HEK293 (cell line): ENCODE data around the gene FRMD4A.

Experiments
- CTCF ChIP-seq: fragments of 450-650 bp; formaldehyde crosslinking; IDR thresholded peaks from 2 replicates; pipeline ENCODE4 v1.5.1; 2016; ENCODE audit warnings: missing biosample characterization, missing genetic modification characterization
- KLF16 ChIP-seq: fragments of 450-650 bp; formaldehyde crosslinking; IDR thresholded peaks from 2 replicates; pipeline ENCODE4 v1.5.1; 2017; ENCODE audit warnings: missing biosample characterization, missing genetic modification characterization
- REST ChIP-seq: fragments of 450-650 bp; formaldehyde crosslinking; IDR thresholded peaks from 2 replicates; pipeline ENCODE4 v1.5.1; 2016; ENCODE audit warnings: missing biosample characterization, missing genetic modification characterization
- SCRT1 ChIP-seq: fragments of 450-650 bp; formaldehyde crosslinking; IDR thresholded peaks from 2 replicates; pipeline ENCODE4 v1.5.1; 2016; ENCODE audit warnings: missing biosample characterization, missing genetic modification characterization, borderline replicate concordance
- ZNF157 ChIP-seq: fragments of 450-650 bp; formaldehyde crosslinking; IDR thresholded peaks from 2 replicates; pipeline ENCODE4 v1.5.1; 2016; ENCODE audit warnings: missing biosample characterization, missing genetic modification characterization
- ZNF624 ChIP-seq: fragments of 450-650 bp; formaldehyde crosslinking; IDR thresholded peaks from 2 replicates; pipeline ENCODE4 v1.5.1; 2017; ENCODE audit warnings: missing biosample characterization, missing genetic modification characterization
- ZNF660 ChIP-seq: fragments of 450-650 bp; IDR thresholded peaks from 2 replicates; pipeline ENCODE4 v1.5.1; 2018; ENCODE audit warnings: missing biosample characterization, mild to moderate bottlenecking, missing genetic modification characterization
- ZSCAN5A ChIP-seq: fragments of 450-650 bp; formaldehyde crosslinking; IDR thresholded peaks from 2 replicates; pipeline ENCODE4 v1.5.1; 2016; ENCODE audit warnings: missing biosample characterization, missing genetic modification characterization
- TF ChIP-seq, protein P1 (sequence below): fragments of 450-650 bp; formaldehyde crosslinking; optimal IDR thresholded peaks from 2 replicates; pipeline ENCODE3; 2016; ENCODE audit warnings: missing biosample characterization, mild to moderate bottlenecking, missing genetic modification characterization
- TF ChIP-seq, protein P2 (sequence below): fragments of 450-650 bp; formaldehyde crosslinking; IDR thresholded peaks from 2 replicates; pipeline ENCODE4 v1.5.1; 2017; ENCODE audit warnings: missing biosample characterization, missing genetic modification characterization

GRCh38 chr10:13822490-13822889 is 508.2 kb downstream of the FRMD4A start:
- TF ChIP-seq ZSCAN5A (no peak), SCRT1 (tag by site-specific recombination) (no peak), ZNF624 (no peak), ZNF157 (tag by site-specific recombination) (no peak), REST (tag by site-specific recombination) (no peak), CTCF (no peak), KLF16 (tag by site-specific recombination) (no peak), ZNF660 (tag by site-specific recombination) (no peak)
- TF ChIP-seq, protein P1, sequence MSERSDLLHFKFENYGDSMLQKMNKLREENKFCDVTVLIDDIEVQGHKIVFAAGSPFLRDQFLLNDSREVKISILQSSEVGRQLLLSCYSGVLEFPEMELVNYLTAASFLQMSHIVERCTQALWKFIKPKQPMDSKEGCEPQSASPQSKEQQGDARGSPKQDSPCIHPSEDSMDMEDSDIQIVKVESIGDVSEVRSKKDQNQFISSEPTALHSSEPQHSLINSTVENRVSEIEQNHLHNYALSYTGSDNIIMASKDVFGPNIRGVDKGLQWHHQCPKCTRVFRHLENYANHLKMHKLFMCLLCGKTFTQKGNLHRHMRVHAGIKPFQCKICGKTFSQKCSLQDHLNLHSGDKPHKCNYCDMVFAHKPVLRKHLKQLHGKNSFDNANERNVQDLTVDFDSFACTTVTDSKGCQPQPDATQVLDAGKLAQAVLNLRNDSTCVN (tag by site-specific recombination) = no peak
- TF ChIP-seq, protein P2, sequence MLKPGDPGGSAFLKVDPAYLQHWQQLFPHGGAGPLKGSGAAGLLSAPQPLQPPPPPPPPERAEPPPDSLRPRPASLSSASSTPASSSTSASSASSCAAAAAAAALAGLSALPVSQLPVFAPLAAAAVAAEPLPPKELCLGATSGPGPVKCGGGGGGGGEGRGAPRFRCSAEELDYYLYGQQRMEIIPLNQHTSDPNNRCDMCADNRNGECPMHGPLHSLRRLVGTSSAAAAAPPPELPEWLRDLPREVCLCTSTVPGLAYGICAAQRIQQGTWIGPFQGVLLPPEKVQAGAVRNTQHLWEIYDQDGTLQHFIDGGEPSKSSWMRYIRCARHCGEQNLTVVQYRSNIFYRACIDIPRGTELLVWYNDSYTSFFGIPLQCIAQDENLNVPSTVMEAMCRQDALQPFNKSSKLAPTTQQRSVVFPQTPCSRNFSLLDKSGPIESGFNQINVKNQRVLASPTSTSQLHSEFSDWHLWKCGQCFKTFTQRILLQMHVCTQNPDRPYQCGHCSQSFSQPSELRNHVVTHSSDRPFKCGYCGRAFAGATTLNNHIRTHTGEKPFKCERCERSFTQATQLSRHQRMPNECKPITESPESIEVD = no peak
